ENCODE results near the gene PAGR1. TPM values are rescaled to one million over a fixed set of nuclear protein-coding genes. Genes with fewer than 3 reads are reported as not detected.

PAGR1 gene
- total and polyA plus RNA-seq, 2 of the 8 experiments (the other 6 are each of a cell fraction or from before 2014, with no cell fraction given): 35.4 to 56.4 TPM

DNA sequence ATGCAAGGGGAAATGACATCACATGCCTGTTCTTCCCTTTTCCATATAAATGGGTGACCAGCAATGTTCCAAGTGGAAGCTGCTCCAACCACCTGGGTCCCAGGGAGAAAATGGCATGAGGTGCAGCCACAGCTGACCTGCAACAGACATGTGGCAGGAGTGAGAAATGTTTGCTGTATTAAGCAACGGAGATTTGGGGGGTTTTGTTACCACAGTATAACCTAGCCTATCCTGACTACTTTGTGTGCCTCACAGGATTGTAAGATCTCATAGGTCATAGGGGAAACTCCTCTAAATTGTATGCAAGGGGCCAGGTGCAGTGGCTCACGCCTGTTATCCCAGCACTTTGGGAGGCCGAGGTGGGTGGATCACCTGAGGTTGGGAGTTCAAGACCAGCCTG lies 35.0 kb downstream of the PAGR1 start:
- Histone ChIP-seq H3K23ac (ENCODE audit: insufficient read length) (no peak overlapping the region), H2BK15ac (ENCODE audit: low read length) (no peak overlapping the region), H4K8ac (ENCODE audit: extremely low read depth, insufficient read depth, low read length) (no peak overlapping the region), H3K27ac (ENCODE audit: low read depth, low read length) (no peak overlapping the region), H2BK5ac (ENCODE audit: low read depth, low read length) (no peak overlapping the region), H3K9me3 (ENCODE audit: insufficient read depth in 2 of 2, low read depth in 1 of 2, low read length in 1 of 2) (no peaks in the 10 kb centered on the region), H2AFZ (ENCODE audit: low read length) (no peak overlapping the region), H2BK20ac (ENCODE audit: low read length) (no peak overlapping the region), H3K23me2 (ENCODE audit: low read depth, low read length) (no peaks in the 10 kb centered on the region), H3K56ac (replicated peaks; ENCODE audit: insufficient read length, low read depth, low read length) (no peak overlapping the region), H3K4ac (replicated peaks; ENCODE audit: insufficient read length, low read depth, low read length) (no peak overlapping the region), H3K4me3 (ENCODE audit: extremely low read depth in 1 of 4, insufficient read depth in 2 of 4, low read depth in 3 of 4, low read length in 4 of 4) (no peak overlapping the region), H4K5ac (ENCODE audit: insufficient read length, low read depth, low read length) (no peak overlapping the region), H4K91ac (replicated peaks; ENCODE audit: insufficient read length, low read length) (no peak overlapping the region), H3K4me1 (replicated peaks in 1 of 4; ENCODE audit: control insufficient read depth in 3 of 4, insufficient read depth in 4 of 4, low read length in 3 of 4) (no peaks in the 10 kb centered on the region; a peak in 1 of 7 replicates), H3K18ac (ENCODE audit: extremely low read depth, low read length) (no peak overlapping the region; the same call in 1 of the 2 replicates), H3K79me2 (ENCODE audit: control insufficient read depth in 1 of 2, insufficient read depth in 2 of 2, low read length in 2 of 2) (no peaks in the 10 kb centered on the region), H3K36me3 (ENCODE audit: control insufficient read depth in 2 of 4, insufficient read depth in 4 of 4, low read length in 3 of 4) (no peaks in the 10 kb centered on the region), H3K9ac (replicated peaks in 1 of 4; ENCODE audit: extremely low read depth in 1 of 4, low read depth in 3 of 4, low read length in 3 of 4) (no peak overlapping the region), H2AK5ac (ENCODE audit: low read depth, low read length) (no peak overlapping the region), H4K20me1 (replicated peaks in 1 of 2; ENCODE audit: control insufficient read depth in 1 of 2, insufficient read depth in 2 of 2, low read length in 2 of 2) (no peaks in the 10 kb centered on the region), H2BK120ac (replicated peaks; ENCODE audit: low read depth, low read length) (no peak overlapping the region), H3K4me2 (ENCODE audit: insufficient read depth in 1 of 2, low read depth in 2 of 2, low read length in 2 of 2) (no peak overlapping the region), H3K27me3 (replicated peaks in 1 of 4; ENCODE audit: control insufficient read depth in 3 of 4, extremely low read depth in 1 of 4, insufficient read depth in 3 of 4, low read length in 3 of 4) (no peaks in the 10 kb centered on the region), H2BK12ac (ENCODE audit: low read depth, low read length) (no peak overlapping the region), H3K14ac (ENCODE audit: insufficient read length) (no peak overlapping the region), H3K79me1 (ENCODE audit: low read depth, low read length) (no peaks in the 10 kb centered on the region)
- 92% methylated on average over 3 of the region's 3 CpGs; no CpG with 5 or more reads in 1 of the 2 experiments for WGBS, 2 experiments (ENCODE audit: extremely low coverage in 1 of 2, insufficient coverage in 1 of 2, insufficient read length in 1 of 2, insufficient replicate concordance in 2 of 2, low coverage in 1 of 2, low lambda C conversion rate in 2 of 2, missing lambda C conversion rate in 1 of 2)
- ChIA-PET POLR2A (ENCODE audit: partially characterized antibody) (interaction anchor here (1.1 to 3.3 kb wide), 3 partner anchors 11 to 31 kb away, joined by 3 to 11 read pairs (median 4); partner anchors contain the start of genes CDIPT and MVP), CTCF (ENCODE audit: partially characterized antibody) (interaction anchor here (0.8 to 15.0 kb wide), 5 partner anchors 11 to 155 kb away, joined by 3 to 212 read pairs (median 4); partner anchors contain the start of genes MVP and PAGR1)
- no peak for DNase-seq (ENCODE audit: low read depth in 1 of 2, low spot score in 2 of 2)
- peak; percentile 48 for FAIRE-seq
- TF ChIP-seq HDAC2 (IDR thresholded peaks at IDR 0.05; ENCODE audit: borderline replicate concordance in 1 of 2, low read depth in 2 of 2, low read length in 2 of 2) (no peak), SRF (IDR thresholded peaks at IDR 0.05; ENCODE audit: low read depth, low read length) (no peak), EZH2 (IDR thresholded peaks at IDR 0.05; ENCODE audit: low read depth, low read length, severe bottlenecking) (no peak), TEAD4 (IDR thresholded peaks at IDR 0.05; ENCODE audit: low read depth, low read length) (no peak), RXRA (IDR thresholded peaks at IDR 0.05; ENCODE audit: insufficient read depth, low read depth, low read length) (no peak), FOSL1 (IDR thresholded peaks at IDR 0.05; ENCODE audit: insufficient read depth, low read depth, low read length) (no peak), SP2 (IDR thresholded peaks at IDR 0.05; ENCODE audit: low read length) (no peak), KDM1A (IDR thresholded peaks at IDR 0.05; ENCODE audit: borderline replicate concordance, low read length) (no peak), CHD1 (IDR thresholded peaks at IDR 0.05; ENCODE audit: low read depth, low read length) (no peak), EP300 (IDR thresholded peaks at IDR 0.05; ENCODE audit: borderline replicate concordance in 1 of 2, low read depth in 2 of 2, low read length in 2 of 2) (no peak)
- TF ChIP-seq, protein P1, sequence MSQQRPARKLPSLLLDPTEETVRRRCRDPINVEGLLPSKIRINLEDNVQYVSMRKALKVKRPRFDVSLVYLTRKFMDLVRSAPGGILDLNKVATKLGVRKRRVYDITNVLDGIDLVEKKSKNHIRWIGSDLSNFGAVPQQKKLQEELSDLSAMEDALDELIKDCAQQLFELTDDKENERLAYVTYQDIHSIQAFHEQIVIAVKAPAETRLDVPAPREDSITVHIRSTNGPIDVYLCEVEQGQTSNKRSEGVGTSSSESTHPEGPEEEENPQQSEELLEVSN (IDR thresholded peaks at IDR 0.05): no peak
- TF ChIP-seq, protein P2, sequence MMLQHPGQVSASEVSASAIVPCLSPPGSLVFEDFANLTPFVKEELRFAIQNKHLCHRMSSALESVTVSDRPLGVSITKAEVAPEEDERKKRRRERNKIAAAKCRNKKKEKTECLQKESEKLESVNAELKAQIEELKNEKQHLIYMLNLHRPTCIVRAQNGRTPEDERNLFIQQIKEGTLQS (IDR thresholded peaks at IDR 0.05; ENCODE audit: insufficient read depth, low read depth, low read length): no peak
